ENCODE results near the gene PCCB.
"Not testable (repeated sequence)": the region's sequence is repeated elsewhere in the genome, so short reads cannot be mapped to it uniquely, and the experiment has no call there.

Gene PCCB

GRCh38 chr3:136311261-136311660, 61.1 kb downstream of the PCCB start:
- DNase-seq (ENCODE audit: insufficient read length, low spot score) (no peak), FAIRE-seq (no peak)

- FAIRE-seq (no peak), DNase-seq (ENCODE audit: insufficient read length, low spot score) (no peak)
These were observed 61.8 kb downstream of the PCCB start for GRCh38 chr3:136311968-136312367.

GRCh38 chr3:136326316-136326715, 76.2 kb downstream of the PCCB start:
- DNase-seq (ENCODE audit: insufficient read length, low spot score) (no peak), FAIRE-seq (no peak)

GRCh38 chr3:136327671-136328070, 77.5 kb downstream of the PCCB start:
- DNase-seq (ENCODE audit: insufficient read length, low spot score) (no peak), FAIRE-seq (no peak)

- FAIRE-seq (no peak), DNase-seq (ENCODE audit: insufficient read length, low spot score) (no peak)
These were observed 79.5 kb downstream of the PCCB start for GRCh38 chr3:136329593-136329992.

- no peak for FAIRE-seq
- DNase-seq (ENCODE audit: insufficient read length, low spot score), result no peak
These were observed 80.8 kb downstream of the PCCB start for GRCh38 chr3:136330900-136331299.

GRCh38 chr3:136332302-136332701, 82.2 kb downstream of the PCCB start:
- FAIRE-seq (no peak), DNase-seq (ENCODE audit: insufficient read length, low spot score) (no peak)

- FAIRE-seq (no peak), DNase-seq (ENCODE audit: insufficient read length, low spot score) (no peak)
These were observed 82.6 kb downstream of the PCCB start for GRCh38 chr3:136332776-136333175.

- no peak for DNase-seq (ENCODE audit: insufficient read length, low spot score)
- no peak for FAIRE-seq
These were observed 84.1 kb downstream of the PCCB start for GRCh38 chr3:136334209-136334608.

- not testable (repeated sequence) for DNase-seq (ENCODE audit: insufficient read length, low spot score); FAIRE-seq
These were observed 84.6 kb downstream of the PCCB start for GRCh38 chr3:136334726-136335125.

- DNase-seq (ENCODE audit: insufficient read length, low spot score), result no peak
- FAIRE-seq, result no peak
These were observed 86.4 kb downstream of the PCCB start for GRCh38 chr3:136336329-136337100.

- FAIRE-seq (no peak), DNase-seq (ENCODE audit: insufficient read length, low spot score) (no peak)
These were observed 93.3 kb downstream of the PCCB start for GRCh38 chr3:136343446-136343845.

GRCh38 chr3:136343873-136344555, 93.9 kb downstream of the PCCB start:
- DNase-seq (ENCODE audit: insufficient read length, low spot score) (no peak), FAIRE-seq (no peak)

GRCh38 chr3:136346486-136346885, 96.3 kb downstream of the PCCB start:
- DNase-seq (ENCODE audit: insufficient read length, low spot score) (no peak), FAIRE-seq (no peak)

GRCh38 chr3:136350132-136350531, 100.0 kb downstream of the PCCB start:
- no peak for DNase-seq (ENCODE audit: insufficient read length, low spot score)
- FAIRE-seq, result no peak

GRCh38 chr3:136350557-136350956, 100.4 kb downstream of the PCCB start:
- DNase-seq (ENCODE audit: insufficient read length, low spot score) (no peak), FAIRE-seq (no peak)

- DNase-seq (ENCODE audit: insufficient read length, low spot score), result no peak
- no peak for FAIRE-seq
These were observed 101.2 kb downstream of the PCCB start for GRCh38 chr3:136351351-136351750.

GRCh38 chr3:136351905-136352304, 101.8 kb downstream of the PCCB start:
- peak; percentile 74 for FAIRE-seq
- no peak for DNase-seq (ENCODE audit: insufficient read length, low spot score)

GRCh38 chr3:136353461-136353860, 103.3 kb downstream of the PCCB start:
- no peak for DNase-seq (ENCODE audit: insufficient read length, low spot score)
- FAIRE-seq, result peak; percentile 83

- FAIRE-seq, result no peak
- no peak for DNase-seq (ENCODE audit: insufficient read length, low spot score)
These were observed 116.1 kb downstream of the PCCB start for GRCh38 chr3:136366289-136366688.

GRCh38 chr3:136375800-136376199, 125.7 kb downstream of the PCCB start:
- DNase-seq (ENCODE audit: insufficient read length, low spot score); FAIRE-seq: not testable (repeated sequence)

GRCh38 chr3:136377508-136377907, 127.4 kb downstream of the PCCB start:
- FAIRE-seq, result no peak
- DNase-seq (ENCODE audit: insufficient read length, low spot score), result no peak

Measured in GM19239 (cell line).